A549 (cell line): ENCODE measurements around the gene ANO8. TPM values are rescaled to one million over a fixed set of nuclear protein-coding genes. Genes with fewer than 3 reads are reported as not detected.
A peak's percentile ranks its signal among the peaks of the same experiment; 100 is the strongest.

Source experiments
- ATAC-seq, 2 experiments: fragments of 200-7000 bp in 1 of 2; fragments of >200 bp in 1 of 2; cut with Nextera tagmentation in 1 of 2; cut with Tn5 transposase in 1 of 2; 3 replicates each; pipeline versions ENCODE4 v1.8.0 to v1.9.1; 2018 to 2020; ENCODE audit warnings: mild to moderate bottlenecking in 1 of 2, moderate library complexity in 1 of 2
- CTCF ChIA-PET: fragments of 300-600 bp; sonication (Branson Sonifier 250); formaldehyde crosslinking; extraction: SDS; loops from one replicate; lab custom pipeline; 2021; ENCODE audit warnings: antibody characterized with exemption, inconsistent platforms; lab: Yijun Ruan, JAX
- POLR2A ChIA-PET: fragments of 350-600 bp; formaldehyde crosslinking; extraction: SDS; loops from one replicate; lab custom pipeline; 2021; ENCODE audit warnings: antibody characterized with exemption, inconsistent platforms; lab: Yijun Ruan, JAX
- DNase-seq, 2 experiments: peaks; one replicate each; pipeline versions ENCODE4 v3.0.0 to v3.0.0-alpha.2; 2011 to 2016; ENCODE audit warnings: low read depth in 1 of 2, low spot score in 1 of 2
- FAIRE-seq: peaks from 2 replicates; lab custom pipeline; 2011; peaks lifted over from hg19 to GRCh38; lab: Jason Lieb, UNC
- H3K27ac ChIP-seq, 2 experiments: fragments of >200 bp; sonication (Bioruptor Twin); formaldehyde crosslinking; 3 replicates each; pipeline ENCODE4 v1.5.1; 2016 to 2017
- H3K4me1 ChIP-seq: fragments of >200 bp; sonication (Bioruptor Twin); formaldehyde crosslinking; 3 replicates; pipeline ENCODE4 v1.6.1; 2016
- H3K4me2 ChIP-seq: fragments of >200 bp; sonication (Bioruptor Twin); formaldehyde crosslinking; 3 replicates; pipeline ENCODE4 v1.6.1; 2016
- H3K4me3 ChIP-seq: fragments of >200 bp; sonication (Bioruptor Twin); formaldehyde crosslinking; 3 replicates; pipeline ENCODE4 v1.5.1; 2016
- H3K9me3 ChIP-seq: fragments of >200 bp; sonication (Bioruptor Twin); formaldehyde crosslinking; 3 replicates; pipeline ENCODE4 v1.6.1; 2016
- ATOH8 ChIP-seq: fragments of 250-450 bp; sonication (Bioruptor Pico); IDR thresholded peaks from 2 replicates; pipeline ENCODE4 v1.5.0; 2020; ENCODE audit warnings: low read depth, mild to moderate bottlenecking, moderate library complexity
- CBX2 ChIP-seq: fragments of 200-600 bp; sonication (generic); IDR thresholded peaks from 2 replicates; pipeline ENCODE4 v1.6.1; 2016; ENCODE audit warnings: low read depth, mild to moderate bottlenecking, borderline replicate concordance
- CHD4 ChIP-seq: fragments of 200-600 bp; sonication (generic); IDR thresholded peaks from 2 replicates; pipeline ENCODE4 v1.6.1; 2016; ENCODE audit warnings: antibody characterized with exemption, mild to moderate bottlenecking, borderline replicate concordance
- ESRRA ChIP-seq: fragments of 150-350 bp; IDR thresholded peaks from 2 replicates; pipeline ENCODE4 v1.6.1; 2014; ENCODE audit warnings: mild to moderate bottlenecking, low read length, borderline replicate concordance
- FOSB ChIP-seq: fragments of 250-450 bp; sonication (Bioruptor Pico); IDR thresholded peaks from 2 replicates; pipeline ENCODE4 v1.5.0; 2020; ENCODE audit warnings: mild to moderate bottlenecking, moderate library complexity
- HDAC2 ChIP-seq: fragments of 200-600 bp; sonication (generic); IDR thresholded peaks from 2 replicates; pipeline ENCODE4 v1.6.1; 2016
- HOXA7 ChIP-seq: fragments of 250-450 bp; sonication (Bioruptor Pico); IDR thresholded peaks from 2 replicates; pipeline ENCODE4 v1.5.0; 2020; ENCODE audit warnings: mild to moderate bottlenecking, moderate library complexity
- HOXB13 ChIP-seq: fragments of 250-450 bp; sonication (Bioruptor Pico); IDR thresholded peaks from 2 replicates; pipeline ENCODE4 v1.5.0; 2020; ENCODE audit warnings: low read depth, mild to moderate bottlenecking, moderate library complexity
- HOXB5 ChIP-seq: fragments of 250-450 bp; sonication (Bioruptor Pico); IDR thresholded peaks from 2 replicates; pipeline ENCODE4 v1.5.0; 2020; ENCODE audit warnings: mild to moderate bottlenecking, moderate library complexity
- JUNB ChIP-seq: fragments of >200 bp; sonication (Bioruptor Twin); formaldehyde crosslinking; IDR thresholded peaks from 2 replicates; pipeline ENCODE4 v1.6.1; 2016
- KDM1A ChIP-seq: fragments of 200-600 bp; sonication (generic); IDR thresholded peaks from 2 replicates; pipeline ENCODE4 v1.6.1; 2016; ENCODE audit warnings: low read depth, mild to moderate bottlenecking
- MAFK ChIP-seq: fragments of 450-650 bp; IDR thresholded peaks from 2 replicates; pipeline ENCODE4 v1.6.1; 2014; ENCODE audit not compliant: partially characterized antibody
- MAX ChIP-seq: IDR thresholded peaks from 2 replicates; pipeline ENCODE4 v1.6.1; 2012
- NPAS2 ChIP-seq: fragments of 250-450 bp; sonication (Bioruptor Pico); IDR thresholded peaks from 2 replicates; pipeline ENCODE4 v1.8.0; 2022; ENCODE audit warnings: mild to moderate bottlenecking, moderate library complexity, borderline replicate concordance
- POLR2A ChIP-seq: IDR thresholded peaks from 2 replicates; pipeline ENCODE4 v1.6.1; 2012; ENCODE audit warnings: mild to moderate bottlenecking, low read length
- POLR2AphosphoS2 ChIP-seq: conservative IDR thresholded peaks from 2 replicates; pipeline ENCODE4 v1.6.1; 2012; ENCODE audit warnings: low read length, improper control_type of control experiment, inconsistent platforms
- RAD21 ChIP-seq, 2 experiments: fragments of >200 bp in 1 of 2; sonication (Bioruptor Twin) in 1 of 2; formaldehyde crosslinking in 1 of 2; IDR thresholded peaks in 1 of 2; conservative IDR thresholded peaks in 1 of 2; 2 replicates in 1 of 2; 3 replicates in 1 of 2; pipeline ENCODE4 v1.6.1; 2012 to 2018; ENCODE audit warnings: inconsistent platforms in 1 of 2
- RCOR1 ChIP-seq: fragments of 150-350 bp; IDR thresholded peaks from 2 replicates; pipeline ENCODE4 v1.6.1; 2014; ENCODE audit warnings: antibody characterized with exemption, low read length, low read depth
- RNF2 ChIP-seq: fragments of 200-600 bp; sonication (generic); IDR thresholded peaks from 2 replicates; pipeline ENCODE4 v1.6.1; 2016; ENCODE audit warnings: low read depth, mild to moderate bottlenecking, antibody characterized with exemption, moderate library complexity, borderline replicate concordance
- TFCP2L1 ChIP-seq: fragments of 250-450 bp; sonication (Bioruptor Pico); IDR thresholded peaks from 2 replicates; pipeline ENCODE4 v1.5.0; 2021; ENCODE audit warnings: mild to moderate bottlenecking
- ZC3H11A ChIP-seq: fragments of 450-650 bp; IDR thresholded peaks from 2 replicates; pipeline ENCODE4 v1.6.1; 2014; ENCODE audit warnings: antibody characterized with exemption, mild to moderate bottlenecking
- ZFP36 ChIP-seq: fragments of 450-650 bp; IDR thresholded peaks from 2 replicates; pipeline ENCODE4 v1.6.1; 2014; ENCODE audit warnings: borderline replicate concordance; ENCODE audit not compliant: partially characterized antibody
- ZNF302 ChIP-seq: fragments of 250-450 bp; sonication (Bioruptor Pico); IDR thresholded peaks from 2 replicates; pipeline ENCODE4 v1.9.0; 2021; ENCODE audit warnings: inconsistent platforms, mild to moderate bottlenecking, moderate library complexity
- WGBS: methylation state at CpG from one replicate; pipeline ENCODE4 v1.1.6; 2017; ENCODE audit errors: missing lambda C conversion rate; 5-methylcytosine and 5-hydroxymethylcytosine counted together
- polyA plus RNA-seq, 4 experiments: library from polyadenylated mRNA; depleted of rRNA in 3 of 4; stranded (reverse); fragments of >200 nt; fragmentation: RNase III in 1 of 4; extraction: RNeasy Plus Mini Kit Qiagen cat#74134 plus additional on column Dnase treatment in 1 of 4; gene quantifications; 2 replicates in 3 of 4; 3 replicates in 1 of 4; pipeline ENCODE4 v1.2.3, GENCODE V29; 2011 to 2017
- TF ChIP-seq, protein P1 (sequence below): fragments of >200 bp; sonication (Bioruptor Twin); formaldehyde crosslinking; IDR thresholded peaks from 3 replicates; pipeline ENCODE4 v1.5.1; 2016
- TF ChIP-seq, protein P2 (sequence below): fragments of >200 bp; sonication (Bioruptor Twin); formaldehyde crosslinking; IDR thresholded peaks from 2 replicates; pipeline ENCODE4 v1.6.1; 2016
- TF ChIP-seq, protein P3 (sequence below): fragments of 200-600 bp; sonication (generic); IDR thresholded peaks from 2 replicates; pipeline ENCODE4 v1.6.1; 2016; ENCODE audit warnings: antibody characterized with exemption, mild to moderate bottlenecking, moderate library complexity

ANO8 gene
- polyA plus RNA-seq, 2 of the 4 experiments (the other 2 are of a cell fraction), result 2.2 to 5.5 TPM

DNA sequence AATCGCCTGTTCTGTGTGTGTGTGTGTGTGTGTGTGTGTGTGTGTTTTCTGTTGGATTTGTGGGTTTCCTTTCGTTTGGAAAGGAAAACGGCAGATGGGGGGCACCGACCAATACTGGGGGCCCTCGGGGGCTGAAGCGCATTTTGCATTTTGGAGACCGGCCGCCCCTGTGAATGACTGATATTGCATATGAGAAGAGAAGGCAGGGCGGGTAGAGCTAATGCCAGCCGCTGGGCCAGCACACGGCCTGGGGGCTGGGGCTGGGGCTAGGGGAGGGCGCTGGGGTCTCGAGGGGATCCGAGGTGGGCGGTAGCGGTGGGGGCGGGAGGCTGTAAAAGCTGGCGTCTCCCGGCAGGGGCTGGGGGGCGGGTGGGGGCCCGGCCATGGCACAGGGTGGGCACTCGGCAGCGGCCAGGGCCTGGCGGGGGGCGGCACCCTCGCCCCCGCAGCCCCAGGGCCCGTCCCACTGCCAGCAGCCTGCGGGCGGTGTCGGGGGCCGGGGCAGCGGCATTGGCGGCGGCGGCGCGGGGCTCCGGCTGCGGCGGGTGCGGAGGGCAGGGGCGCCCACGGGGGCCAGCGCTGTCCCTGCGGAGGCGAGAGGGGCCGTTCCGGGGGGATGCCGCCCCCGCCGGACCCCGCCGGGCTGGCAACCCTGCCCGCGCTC is 11.2 kb downstream of the ANO8 start:
- ChIA-PET POLR2A (no interaction called here), CTCF (no interaction called here)
- Histone ChIP-seq H3K27ac (no peak overlapping the region), H3K4me1 (no peaks in the 10 kb centered on the region), H3K4me3 (no peak overlapping the region), H3K4me2 (no peak overlapping the region), H3K9me3 (no peaks in the 10 kb centered on the region)
- DNase-seq (no peak), ATAC-seq (no peak), FAIRE-seq (no peak)
- WGBS, result 87% methylated on average over 11 of the region's 56 CpGs
- TF ChIP-seq CHD4 (no peak), JUNB (no peak), TFCP2L1 (no peak), RNF2 (no peak), POLR2AphosphoS2 (no peak), HOXB13 (no peak), RAD21 (conservative IDR thresholded peaks at IDR 0.05 in 1 of 2, IDR thresholded peaks at IDR 0.05 in 1 of 2) (no peak), HDAC2 (no peak), CBX2 (no peak), ZC3H11A (no peak), ZFP36 (no peak), FOSB (CRISPR knock-in tag) (no peak), HOXA7 (CRISPR knock-in tag) (no peak), MAFK (no peak)
- TF ChIP-seq, protein P1, sequence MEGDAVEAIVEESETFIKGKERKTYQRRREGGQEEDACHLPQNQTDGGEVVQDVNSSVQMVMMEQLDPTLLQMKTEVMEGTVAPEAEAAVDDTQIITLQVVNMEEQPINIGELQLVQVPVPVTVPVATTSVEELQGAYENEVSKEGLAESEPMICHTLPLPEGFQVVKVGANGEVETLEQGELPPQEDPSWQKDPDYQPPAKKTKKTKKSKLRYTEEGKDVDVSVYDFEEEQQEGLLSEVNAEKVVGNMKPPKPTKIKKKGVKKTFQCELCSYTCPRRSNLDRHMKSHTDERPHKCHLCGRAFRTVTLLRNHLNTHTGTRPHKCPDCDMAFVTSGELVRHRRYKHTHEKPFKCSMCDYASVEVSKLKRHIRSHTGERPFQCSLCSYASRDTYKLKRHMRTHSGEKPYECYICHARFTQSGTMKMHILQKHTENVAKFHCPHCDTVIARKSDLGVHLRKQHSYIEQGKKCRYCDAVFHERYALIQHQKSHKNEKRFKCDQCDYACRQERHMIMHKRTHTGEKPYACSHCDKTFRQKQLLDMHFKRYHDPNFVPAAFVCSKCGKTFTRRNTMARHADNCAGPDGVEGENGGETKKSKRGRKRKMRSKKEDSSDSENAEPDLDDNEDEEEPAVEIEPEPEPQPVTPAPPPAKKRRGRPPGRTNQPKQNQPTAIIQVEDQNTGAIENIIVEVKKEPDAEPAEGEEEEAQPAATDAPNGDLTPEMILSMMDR, result no peak
- TF ChIP-seq, protein P2, sequence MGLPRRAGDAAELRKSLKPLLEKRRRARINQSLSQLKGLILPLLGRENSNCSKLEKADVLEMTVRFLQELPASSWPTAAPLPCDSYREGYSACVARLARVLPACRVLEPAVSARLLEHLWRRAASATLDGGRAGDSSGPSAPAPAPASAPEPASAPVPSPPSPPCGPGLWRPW, result no peak

GRCh38 chr19:17322854-17323253 is 11.8 kb downstream of the ANO8 start:
- H3K27ac ChIP-seq, result no peak overlapping the region
- ChIA-PET CTCF (no interaction called here), POLR2A (no interaction called here)
- FAIRE-seq (no peak), ATAC-seq (no peak), DNase-seq (no peak)
- peaks cover 2% of the 10 kb centered on the region; the same call in 2 of the 3 replicates for H3K4me1 ChIP-seq
- 87% methylated on average over 9 of the region's 10 CpGs for WGBS
- TF ChIP-seq POLR2A, result no peak
- TF ChIP-seq HOXB13, result no peak
- TF ChIP-seq HOXB5, result no peak
- TF ChIP-seq RCOR1, result no peak
- TF ChIP-seq RAD21 (conservative IDR thresholded peaks at IDR 0.05 in 1 of 2, IDR thresholded peaks at IDR 0.05 in 1 of 2), result no peak
- no peak for TF ChIP-seq MAX
- no peak for TF ChIP-seq JUNB
- TF ChIP-seq KDM1A, result no peak
- H3K4me2 ChIP-seq, result no peak overlapping the region
- no peaks in the 10 kb centered on the region for H3K9me3 ChIP-seq
- no peak overlapping the region for H3K4me3 ChIP-seq

DNA sequence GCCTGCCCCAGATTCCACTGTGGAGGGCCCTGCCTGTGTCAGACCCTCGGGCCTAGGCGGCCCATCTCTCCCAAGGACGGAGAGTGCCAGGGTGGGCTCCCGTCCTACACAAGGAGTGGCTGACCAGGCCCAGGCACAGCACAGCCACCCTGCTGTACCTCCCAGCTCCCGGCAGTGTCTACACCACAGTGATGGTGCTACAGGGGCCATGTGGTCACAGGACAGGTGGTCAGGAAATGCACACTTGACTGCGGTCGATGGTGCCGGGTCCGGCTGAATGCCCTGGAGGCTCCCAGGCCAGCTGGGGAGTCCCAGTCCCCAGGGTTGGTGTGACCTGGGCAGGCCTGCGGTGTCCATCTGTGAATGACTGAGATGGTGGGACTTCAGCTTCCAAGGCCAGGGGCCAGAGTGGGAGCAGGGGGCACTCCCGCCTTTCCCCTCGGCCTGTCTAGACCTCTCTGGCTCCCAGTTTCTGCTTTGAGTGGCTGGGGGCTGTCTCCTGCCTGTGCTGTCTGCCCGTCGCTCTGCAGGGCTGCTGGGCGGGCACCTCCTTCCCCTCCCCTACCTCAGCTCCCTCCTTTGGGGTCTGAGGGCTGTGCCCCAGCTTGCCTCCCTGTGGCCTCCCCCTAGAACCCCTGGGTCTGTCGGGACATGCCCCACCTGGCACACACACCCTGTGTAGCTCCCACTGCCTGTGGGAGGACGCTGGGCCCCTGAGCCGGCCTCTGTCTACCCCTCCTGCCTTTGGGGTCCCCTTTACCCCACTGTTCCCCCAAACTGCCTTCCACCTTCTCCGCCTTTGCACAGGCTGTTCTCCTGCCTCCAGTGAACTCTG is 12.8 kb downstream of the ANO8 start:
- Histone ChIP-seq H3K4me2 (no peak overlapping the region), H3K27ac (peak overlapping the region in 1 of 2 experiments; percentile 19; a peak in 2 of 6 replicates), H3K9me3 (no peaks in the 10 kb centered on the region), H3K4me3 (no peak overlapping the region), H3K4me1 (peaks cover 12% of the 10 kb centered on the region)
- WGBS, result 90% methylated on average over 6 of the region's 19 CpGs
- TF ChIP-seq ATOH8 (CRISPR knock-in tag) (no peak), POLR2AphosphoS2 (no peak), ZC3H11A (no peak), NPAS2 (CRISPR knock-in tag) (no peak), ESRRA (no peak), TFCP2L1 (no peak), ZNF302 (CRISPR knock-in tag) (no peak)
- TF ChIP-seq, protein P3, sequence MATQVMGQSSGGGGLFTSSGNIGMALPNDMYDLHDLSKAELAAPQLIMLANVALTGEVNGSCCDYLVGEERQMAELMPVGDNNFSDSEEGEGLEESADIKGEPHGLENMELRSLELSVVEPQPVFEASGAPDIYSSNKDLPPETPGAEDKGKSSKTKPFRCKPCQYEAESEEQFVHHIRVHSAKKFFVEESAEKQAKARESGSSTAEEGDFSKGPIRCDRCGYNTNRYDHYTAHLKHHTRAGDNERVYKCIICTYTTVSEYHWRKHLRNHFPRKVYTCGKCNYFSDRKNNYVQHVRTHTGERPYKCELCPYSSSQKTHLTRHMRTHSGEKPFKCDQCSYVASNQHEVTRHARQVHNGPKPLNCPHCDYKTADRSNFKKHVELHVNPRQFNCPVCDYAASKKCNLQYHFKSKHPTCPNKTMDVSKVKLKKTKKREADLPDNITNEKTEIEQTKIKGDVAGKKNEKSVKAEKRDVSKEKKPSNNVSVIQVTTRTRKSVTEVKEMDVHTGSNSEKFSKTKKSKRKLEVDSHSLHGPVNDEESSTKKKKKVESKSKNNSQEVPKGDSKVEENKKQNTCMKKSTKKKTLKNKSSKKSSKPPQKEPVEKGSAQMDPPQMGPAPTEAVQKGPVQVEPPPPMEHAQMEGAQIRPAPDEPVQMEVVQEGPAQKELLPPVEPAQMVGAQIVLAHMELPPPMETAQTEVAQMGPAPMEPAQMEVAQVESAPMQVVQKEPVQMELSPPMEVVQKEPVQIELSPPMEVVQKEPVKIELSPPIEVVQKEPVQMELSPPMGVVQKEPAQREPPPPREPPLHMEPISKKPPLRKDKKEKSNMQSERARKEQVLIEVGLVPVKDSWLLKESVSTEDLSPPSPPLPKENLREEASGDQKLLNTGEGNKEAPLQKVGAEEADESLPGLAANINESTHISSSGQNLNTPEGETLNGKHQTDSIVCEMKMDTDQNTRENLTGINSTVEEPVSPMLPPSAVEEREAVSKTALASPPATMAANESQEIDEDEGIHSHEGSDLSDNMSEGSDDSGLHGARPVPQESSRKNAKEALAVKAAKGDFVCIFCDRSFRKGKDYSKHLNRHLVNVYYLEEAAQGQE, result no peak
- DNase-seq, result no peak
- POLR2A ChIA-PET, result no interaction called here
- CTCF ChIA-PET, result interaction anchor here (1.0 to 1.2 kb wide), 2 partner anchors 10 to 39 kb away, joined by 3 read pairs; no protein-coding TSS in a partner anchor
- peak; percentile 9 to 23; a peak in 1 of 6 replicates for ATAC-seq
- no peak for FAIRE-seq
